Stimulated activated naive B cell treated with anti-CD40 and anti-IgM and Interleukin-4, amounts not matched to agents 10 μg/mL and 1 μg/mL and 100 μg/mL, for 72 hours (primary cell): ENCODE results near the gene HEPN1.

ENCODE experiments used
- ATAC-seq, 2 donors: fragments of 150-1000 bp; cut with Tn5 transposase; replicated peaks; 2 replicates each; pipeline ENCODE4 v1.10.0; 2021; ENCODE audit warnings: moderate library complexity in 1 of 2
- DNase-seq: peaks from one replicate; pipeline ENCODE4 v3.0.0; 2021
- H3K27ac Mint-ChIP-seq: one replicate; pipeline ENCODE4 v1.8.0; 2022; ENCODE audit warnings: mild to moderate bottlenecking, mixed read lengths
- H3K27me3 Mint-ChIP-seq, 2 donors: one replicate each; pipeline ENCODE4 v1.8.0; 2022; ENCODE audit warnings: mixed read lengths in 2 of 2
- H3K36me3 Mint-ChIP-seq, 2 donors: one replicate each; pipeline ENCODE4 v1.8.0; 2022; ENCODE audit warnings: mixed read lengths in 2 of 2, mild to moderate bottlenecking in 1 of 2
- H3K4me1 Mint-ChIP-seq, 2 donors: one replicate each; pipeline ENCODE4 v1.8.0; 2022; ENCODE audit warnings: mixed read lengths in 2 of 2, mild to moderate bottlenecking in 1 of 2
- H3K4me3 Mint-ChIP-seq, 2 donors: one replicate each; pipeline ENCODE4 v1.8.0; 2022; ENCODE audit warnings: mild to moderate bottlenecking in 2 of 2, mixed read lengths in 2 of 2, moderate library complexity in 1 of 2
- H3K9me3 Mint-ChIP-seq, 2 donors: one replicate each; pipeline ENCODE4 v1.8.0; 2022; ENCODE audit warnings: mixed read lengths in 2 of 2, mild to moderate bottlenecking in 1 of 2

The HEPN1 gene

GRCh38 chr11:124878759-124879492, 40.1 kb upstream of the HEPN1 start:
- no peak overlapping the region for H3K4me3 Mint-ChIP-seq
- ATAC-seq: no peak
- no peaks in the 10 kb centered on the region for H3K9me3 Mint-ChIP-seq
- H3K27me3 Mint-ChIP-seq: peaks cover 61 to 62% of the 10 kb centered on the region in 2 donors
- peaks cover 14 to 25% of the 10 kb centered on the region in 2 donors for H3K4me1 Mint-ChIP-seq
- H3K27ac Mint-ChIP-seq: no peak overlapping the region
- H3K36me3 Mint-ChIP-seq: no peaks in the 10 kb centered on the region
- no peak for DNase-seq

GRCh38 chr11:124879493-124880289, 39.4 kb upstream of the HEPN1 start:
- H3K9me3 Mint-ChIP-seq: no peaks in the 10 kb centered on the region
- DNase-seq (no peak), ATAC-seq (no peak)
- H3K4me1 Mint-ChIP-seq: peaks cover 14 to 25% of the 10 kb centered on the region in 2 donors
- H3K27me3 Mint-ChIP-seq: peaks cover 58 to 62% of the 10 kb centered on the region in 2 donors
- no peak overlapping the region for H3K4me3 Mint-ChIP-seq
- H3K27ac Mint-ChIP-seq: no peak overlapping the region
- H3K36me3 Mint-ChIP-seq: no peaks in the 10 kb centered on the region

GRCh38 chr11:124880290-124880611, 38.8 kb upstream of the HEPN1 start:
- Mint-ChIP-seq H3K27me3 (peaks cover 54 to 58% of the 10 kb centered on the region in 2 donors), H3K4me3 (no peak overlapping the region)
- ATAC-seq: no peak

DNA sequence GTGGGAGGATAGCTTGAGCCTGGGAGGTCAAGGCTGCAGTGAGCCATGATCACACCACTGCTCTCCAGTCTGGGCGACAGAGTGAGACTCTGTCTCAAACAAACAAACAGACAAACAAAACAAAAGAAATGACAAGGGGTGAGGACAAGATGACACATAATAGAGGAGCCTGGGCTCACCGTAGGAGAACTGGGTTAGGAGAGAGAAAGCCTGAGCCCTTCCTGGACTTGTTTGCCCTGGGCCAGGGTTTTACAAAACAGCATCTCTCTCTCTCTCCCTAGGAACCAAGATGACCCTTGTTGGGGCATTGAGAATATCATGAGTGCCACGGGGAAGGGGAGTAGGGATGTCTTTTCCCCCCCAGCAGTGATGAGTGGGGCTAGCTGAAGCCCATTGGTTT, 38.1 kb upstream of the HEPN1 start:
- Mint-ChIP-seq H3K27me3 (peaks cover 52 to 58% of the 10 kb centered on the region in 2 donors), H3K27ac (no peak overlapping the region), H3K4me3 (no peak overlapping the region), H3K9me3 (no peaks in the 10 kb centered on the region), H3K4me1 (peaks cover 12 to 18% of the 10 kb centered on the region in 2 donors), H3K36me3 (no peaks in the 10 kb centered on the region)
- ATAC-seq: no peak
- DNase-seq: no peak

More at GRCh38 chr11:124880290-124880611, 38.8 kb upstream of the HEPN1 start:
- peaks cover 14 to 25% of the 10 kb centered on the region in 2 donors for H3K4me1 Mint-ChIP-seq
- no peak overlapping the region for H3K27ac Mint-ChIP-seq
- H3K9me3 Mint-ChIP-seq: no peaks in the 10 kb centered on the region
- DNase-seq: no peak
- H3K36me3 Mint-ChIP-seq: no peaks in the 10 kb centered on the region

DNA sequence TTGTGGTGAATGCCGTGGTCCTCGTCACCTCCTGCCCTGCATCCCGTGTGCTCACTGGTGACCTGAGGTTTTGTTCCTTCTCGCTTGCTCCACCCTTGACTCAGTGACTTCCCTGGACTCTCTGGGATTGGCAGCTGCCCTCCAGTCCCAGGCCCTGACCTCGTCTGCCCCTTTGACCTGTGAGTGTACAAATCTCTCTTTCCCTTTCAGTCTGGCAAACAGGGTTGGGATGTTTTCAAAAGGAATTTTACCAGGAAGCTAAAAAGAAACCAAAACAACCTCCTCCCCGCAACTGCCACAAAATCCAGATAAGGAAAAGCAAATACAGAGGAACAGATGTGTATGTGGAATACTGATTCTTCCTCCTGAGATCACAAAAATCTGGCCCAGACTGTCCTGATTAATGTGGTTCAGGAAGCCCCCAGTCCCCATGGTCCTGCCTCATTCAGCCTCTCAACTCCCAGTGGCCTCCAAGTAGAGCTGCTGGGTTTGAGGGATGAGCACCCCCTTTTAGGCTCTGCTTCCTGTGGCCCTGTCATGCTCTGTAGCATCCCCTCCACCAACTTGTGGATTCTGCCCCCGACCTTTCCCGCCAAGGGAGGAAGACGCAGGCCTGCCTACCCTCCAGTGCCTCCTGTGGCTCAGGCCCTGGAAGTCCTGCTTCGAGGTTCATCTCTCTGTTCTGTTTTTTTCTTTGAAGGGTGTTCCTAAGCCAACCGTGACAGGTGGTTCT, 36.5 kb upstream of the HEPN1 start:
- no peaks in the 10 kb centered on the region for H3K36me3 Mint-ChIP-seq
- H3K27ac Mint-ChIP-seq: no peak overlapping the region
- peaks cover under 1 to 5% of the 10 kb centered on the region in 2 donors for H3K4me1 Mint-ChIP-seq
- ATAC-seq: no peak
- H3K27me3 Mint-ChIP-seq: peaks cover 54 to 57% of the 10 kb centered on the region in 2 donors
- no peaks in the 10 kb centered on the region for H3K9me3 Mint-ChIP-seq
- H3K4me3 Mint-ChIP-seq: no peak overlapping the region
- DNase-seq: no peak

GRCh38 chr11:124884340-124884739, 34.7 kb upstream of the HEPN1 start:
- H3K27me3 Mint-ChIP-seq: peaks cover 42 to 48% of the 10 kb centered on the region in 2 donors
- no peak for DNase-seq

DNA sequence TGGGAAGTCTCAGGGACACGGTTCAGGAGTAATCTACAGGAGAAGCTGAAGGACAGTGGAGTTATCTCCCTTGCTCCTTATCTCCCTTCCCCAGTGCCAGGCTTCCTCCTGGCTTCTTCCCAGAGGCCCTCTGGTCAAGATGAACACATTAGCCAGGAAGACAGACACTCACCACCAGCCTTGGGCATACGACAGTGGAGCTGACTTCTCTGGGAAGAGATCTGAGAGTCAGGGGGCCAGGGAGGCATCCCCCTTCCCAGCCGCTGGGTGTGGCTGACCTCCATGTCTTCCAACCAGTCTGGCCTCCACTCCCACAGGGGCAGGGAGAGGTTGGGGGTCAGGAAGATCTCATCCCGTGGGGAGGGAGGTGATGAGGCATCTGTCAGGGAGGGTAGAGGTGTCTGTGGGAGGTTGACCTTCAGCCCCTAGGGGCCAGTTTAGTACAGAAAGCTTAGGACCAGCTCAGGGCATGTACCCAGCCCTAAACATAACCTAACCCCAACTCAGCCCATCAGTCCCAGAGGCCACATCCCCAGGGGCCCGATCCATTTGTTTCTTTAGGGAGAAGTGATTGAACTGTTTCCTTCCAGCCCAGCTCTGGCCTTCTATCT, 34.1 kb upstream of the HEPN1 start:
- no peak for DNase-seq
- H3K4me1 Mint-ChIP-seq: no peaks in the 10 kb centered on the region

More at GRCh38 chr11:124884340-124884739, 34.7 kb upstream of the HEPN1 start:
- H3K9me3 Mint-ChIP-seq: no peaks in the 10 kb centered on the region
- ATAC-seq: no peak
- no peak overlapping the region for H3K27ac Mint-ChIP-seq
- H3K4me3 Mint-ChIP-seq: no peak overlapping the region
- no peaks in the 10 kb centered on the region for H3K36me3 Mint-ChIP-seq
- H3K4me1 Mint-ChIP-seq: no peaks in the 10 kb centered on the region

DNA sequence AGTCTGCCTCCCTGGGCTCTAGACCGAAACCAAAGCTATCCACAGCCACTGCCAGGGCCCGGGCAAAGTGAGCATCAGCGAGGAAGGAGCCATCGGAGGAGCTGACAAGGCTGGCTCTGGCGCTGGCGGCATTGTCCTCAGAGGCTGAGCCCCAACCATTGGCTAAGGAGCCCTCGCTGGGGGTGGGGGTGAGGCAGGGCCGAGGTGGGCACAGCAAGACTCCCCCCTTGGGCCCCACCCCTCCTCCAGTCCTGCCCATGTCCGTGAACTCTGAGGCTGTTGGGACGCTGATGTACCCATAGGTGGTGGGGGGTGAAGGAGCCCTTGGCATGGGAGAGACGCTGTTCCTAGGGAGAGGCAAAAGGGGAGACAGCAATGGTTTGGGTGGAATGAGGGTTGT, 32.6 kb upstream of the HEPN1 start:
- peaks cover 32 to 36% of the 10 kb centered on the region in 2 donors for H3K27me3 Mint-ChIP-seq
- no peaks in the 10 kb centered on the region for H3K9me3 Mint-ChIP-seq
- no peak overlapping the region for H3K27ac Mint-ChIP-seq
- DNase-seq (no peak), ATAC-seq (no peak)
- H3K4me1 Mint-ChIP-seq: no peaks in the 10 kb centered on the region
- H3K36me3 Mint-ChIP-seq: no peaks in the 10 kb centered on the region
- H3K4me3 Mint-ChIP-seq: no peak overlapping the region

More for the DNA sequence above, 34.1 kb upstream of the HEPN1 start:
- Mint-ChIP-seq H3K36me3 (no peaks in the 10 kb centered on the region), H3K4me3 (no peak overlapping the region), H3K27me3 (peaks cover 42 to 44% of the 10 kb centered on the region in 2 donors), H3K9me3 (no peaks in the 10 kb centered on the region), H3K27ac (no peak overlapping the region)
- ATAC-seq: no peak

GRCh38 chr11:124886978-124887666, 31.9 kb upstream of the HEPN1 start:
- H3K4me1 Mint-ChIP-seq: no peaks in the 10 kb centered on the region
- H3K27me3 Mint-ChIP-seq: peaks cover 32 to 39% of the 10 kb centered on the region in 2 donors
- no peak for DNase-seq
- H3K27ac Mint-ChIP-seq: no peak overlapping the region
- no peaks in the 10 kb centered on the region for H3K9me3 Mint-ChIP-seq
- H3K36me3 Mint-ChIP-seq: no peaks in the 10 kb centered on the region
- no peak for ATAC-seq
- H3K4me3 Mint-ChIP-seq: no peak overlapping the region

DNA sequence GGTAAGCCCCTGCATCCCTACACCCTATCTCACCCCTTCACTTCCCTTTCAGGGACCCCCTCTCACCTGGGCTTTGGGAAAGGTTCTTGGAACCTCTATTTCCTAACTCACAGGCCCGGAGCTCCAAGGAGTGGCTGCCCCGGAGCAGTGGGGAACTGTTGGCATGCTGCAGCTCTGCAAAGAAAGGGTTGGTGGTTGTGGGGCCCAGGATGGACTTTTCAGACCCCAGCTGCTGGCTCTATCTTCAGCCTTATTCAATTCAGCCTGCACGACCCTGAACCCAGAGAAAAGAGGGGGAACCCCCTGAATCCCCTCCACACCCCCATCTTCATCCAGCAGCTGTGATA, 31.4 kb upstream of the HEPN1 start:
- no peak overlapping the region for H3K27ac Mint-ChIP-seq
- ATAC-seq: no peak
- H3K4me1 Mint-ChIP-seq: no peaks in the 10 kb centered on the region
- no peak overlapping the region for H3K4me3 Mint-ChIP-seq
- H3K36me3 Mint-ChIP-seq: no peaks in the 10 kb centered on the region
- peaks cover 32 to 44% of the 10 kb centered on the region in 2 donors for H3K27me3 Mint-ChIP-seq
- DNase-seq: no peak
- H3K9me3 Mint-ChIP-seq: no peaks in the 10 kb centered on the region

DNA sequence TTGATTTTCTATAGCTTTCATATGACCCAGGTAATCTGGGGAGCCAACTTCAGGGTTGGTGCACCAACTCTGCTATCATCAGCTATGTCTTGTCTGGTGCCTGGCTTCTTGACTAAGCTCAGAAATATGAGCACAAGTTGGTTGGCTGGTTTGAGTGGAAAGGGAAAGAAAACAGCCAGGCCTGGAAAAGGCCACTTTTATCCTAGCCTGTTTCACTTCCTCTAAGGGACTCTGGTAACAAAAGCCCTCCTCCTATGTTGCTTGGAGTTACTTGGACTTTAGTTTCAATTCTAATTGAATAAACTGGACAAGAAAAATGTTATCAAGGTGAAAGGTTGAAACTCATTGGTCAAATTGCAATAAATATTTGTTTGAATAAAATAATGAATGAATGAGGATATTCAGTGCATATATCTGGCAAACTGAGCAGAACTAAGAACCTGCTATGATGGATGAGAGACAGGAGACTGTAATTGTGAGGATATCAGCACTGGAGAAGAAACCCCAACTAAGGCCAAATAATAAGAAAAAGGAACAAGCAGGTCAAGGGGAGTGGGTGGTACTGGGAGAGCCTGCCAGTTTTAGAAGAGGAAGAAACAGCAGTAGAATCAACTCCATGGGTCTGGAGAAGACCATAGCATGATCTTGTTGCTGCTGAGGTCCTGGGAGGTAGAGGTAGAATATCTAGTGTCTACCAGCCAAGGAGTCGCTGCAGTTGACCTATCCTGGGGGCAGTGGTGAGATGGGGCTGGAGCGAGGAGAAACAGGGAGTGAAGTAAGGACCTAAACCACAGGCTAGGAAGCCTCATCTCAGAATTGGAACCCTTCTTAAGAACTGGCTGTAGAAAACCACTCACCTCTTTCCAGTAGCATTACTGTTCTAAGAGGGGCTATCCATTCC, 29.6 kb upstream of the HEPN1 start:
- DNase-seq (no peak), ATAC-seq (no peak)
- Mint-ChIP-seq H3K4me3 (no peak overlapping the region), H3K27ac (no peak overlapping the region), H3K4me1 (no peaks in the 10 kb centered on the region), H3K36me3 (no peaks in the 10 kb centered on the region), H3K27me3 (peaks cover 25 to 37% of the 10 kb centered on the region in 2 donors), H3K9me3 (no peaks in the 10 kb centered on the region)

DNA sequence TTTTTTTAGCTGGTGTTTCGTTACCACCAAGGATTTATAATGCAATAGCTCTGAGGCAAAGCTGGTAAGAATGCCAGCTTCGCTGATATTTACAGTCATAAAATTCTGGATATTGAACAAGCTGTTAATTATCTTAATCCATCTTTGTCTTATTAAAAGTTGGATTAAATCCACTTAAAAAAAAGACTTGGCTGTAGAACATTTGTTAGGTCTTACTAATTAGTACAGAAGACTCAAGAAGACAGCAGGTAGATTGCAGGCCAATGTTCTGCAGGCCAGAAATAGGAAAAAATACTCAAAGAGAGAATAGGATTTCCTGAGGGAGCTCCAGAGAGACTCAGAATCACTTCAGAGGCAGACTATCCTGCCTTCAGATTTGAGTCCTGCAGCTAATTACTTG, 28.9 kb upstream of the HEPN1 start:
- Mint-ChIP-seq H3K36me3 (no peaks in the 10 kb centered on the region), H3K27me3 (peaks cover 28 to 34% of the 10 kb centered on the region in 2 donors), H3K27ac (no peak overlapping the region), H3K4me1 (no peaks in the 10 kb centered on the region), H3K4me3 (no peak overlapping the region), H3K9me3 (no peaks in the 10 kb centered on the region)
- ATAC-seq: no peak
- DNase-seq: no peak
